ENCODE data around the gene HECW1. TPM values are rescaled to one million over a fixed set of nuclear protein-coding genes. Genes with fewer than 3 reads are reported as not detected.
"Not testable (repeated sequence)": the region's sequence is repeated elsewhere in the genome, so short reads cannot be mapped to it uniquely, and the experiment has no call there.

Gene HECW1
- total RNA-seq, 1 donor from 2014 or later, result 0.11 TPM

DNA sequence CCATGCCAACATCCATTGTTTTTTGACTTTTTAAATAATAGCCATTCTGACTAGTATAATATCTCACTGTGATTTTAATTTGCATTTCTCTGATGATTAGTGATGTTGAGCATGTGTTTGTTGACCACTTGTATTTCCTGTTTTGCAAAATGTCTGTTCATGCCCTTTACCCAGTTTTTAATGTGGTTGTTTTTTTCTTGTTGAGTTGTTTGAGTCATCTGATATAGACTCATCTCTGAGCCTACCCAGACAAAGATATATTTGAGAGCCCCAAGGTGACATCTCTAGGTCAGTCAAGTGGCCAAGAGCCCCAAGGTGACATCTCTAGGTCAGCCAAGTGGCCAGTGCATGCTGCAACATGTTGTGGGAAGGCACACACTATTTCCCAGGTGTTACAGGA is 224.7 kb downstream of the HECW1 start:
- no peak overlapping the region for H3K4me2 ChIP-seq
- H4K20me1 ChIP-seq (ENCODE audit: low read depth), result no peaks in the 10 kb centered on the region
- H3K27me3 ChIP-seq, result no peaks in the 10 kb centered on the region
- H3K9me3 ChIP-seq (ENCODE audit: low read depth), result no peaks in the 10 kb centered on the region
- H3K4me1 ChIP-seq, result peaks cover 19% of the 10 kb centered on the region
- H2AFZ ChIP-seq (replicated peaks), result no peak overlapping the region
- Mint-ChIP-seq H3K4me1 (no peaks in the 10 kb centered on the region), H3K27me3 (ENCODE audit: insufficient read depth, low read depth) (no peaks in the 10 kb centered on the region), H3K27ac (no peak overlapping the region), H3K36me3 (no peaks in the 10 kb centered on the region), H3K4me3 (no peak overlapping the region), H3K9me3 (no peaks in the 10 kb centered on the region)
- TF ChIP-seq EZH2phosphoT487 (IDR thresholded peaks at IDR 0.05) (no peak), EZH2 (IDR thresholded peaks at IDR 0.05) (no peak)
- TF ChIP-seq, protein P1, sequence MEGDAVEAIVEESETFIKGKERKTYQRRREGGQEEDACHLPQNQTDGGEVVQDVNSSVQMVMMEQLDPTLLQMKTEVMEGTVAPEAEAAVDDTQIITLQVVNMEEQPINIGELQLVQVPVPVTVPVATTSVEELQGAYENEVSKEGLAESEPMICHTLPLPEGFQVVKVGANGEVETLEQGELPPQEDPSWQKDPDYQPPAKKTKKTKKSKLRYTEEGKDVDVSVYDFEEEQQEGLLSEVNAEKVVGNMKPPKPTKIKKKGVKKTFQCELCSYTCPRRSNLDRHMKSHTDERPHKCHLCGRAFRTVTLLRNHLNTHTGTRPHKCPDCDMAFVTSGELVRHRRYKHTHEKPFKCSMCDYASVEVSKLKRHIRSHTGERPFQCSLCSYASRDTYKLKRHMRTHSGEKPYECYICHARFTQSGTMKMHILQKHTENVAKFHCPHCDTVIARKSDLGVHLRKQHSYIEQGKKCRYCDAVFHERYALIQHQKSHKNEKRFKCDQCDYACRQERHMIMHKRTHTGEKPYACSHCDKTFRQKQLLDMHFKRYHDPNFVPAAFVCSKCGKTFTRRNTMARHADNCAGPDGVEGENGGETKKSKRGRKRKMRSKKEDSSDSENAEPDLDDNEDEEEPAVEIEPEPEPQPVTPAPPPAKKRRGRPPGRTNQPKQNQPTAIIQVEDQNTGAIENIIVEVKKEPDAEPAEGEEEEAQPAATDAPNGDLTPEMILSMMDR (IDR thresholded peaks at IDR 0.05), result no peak
- no peaks in the 10 kb centered on the region for H3K36me3 ChIP-seq
- no peak for DNase-seq (ENCODE audit: low spot score)
- H3K4me3 ChIP-seq, result no peak overlapping the region
- H3K79me2 ChIP-seq (ENCODE audit: low read depth), result no peaks in the 10 kb centered on the region
- peaks cover 17% of the 10 kb centered on the region for H3F3A ChIP-seq (ENCODE audit: low read depth)
- H3K9ac ChIP-seq, result no peak overlapping the region
- no peak overlapping the region for H3K27ac ChIP-seq

GRCh38 chr7:43337811-43338210 is 225.4 kb downstream of the HECW1 start:
- no peaks in the 10 kb centered on the region for H3K4me1 Mint-ChIP-seq
- no peak for DNase-seq (ENCODE audit: low spot score)

DNA sequence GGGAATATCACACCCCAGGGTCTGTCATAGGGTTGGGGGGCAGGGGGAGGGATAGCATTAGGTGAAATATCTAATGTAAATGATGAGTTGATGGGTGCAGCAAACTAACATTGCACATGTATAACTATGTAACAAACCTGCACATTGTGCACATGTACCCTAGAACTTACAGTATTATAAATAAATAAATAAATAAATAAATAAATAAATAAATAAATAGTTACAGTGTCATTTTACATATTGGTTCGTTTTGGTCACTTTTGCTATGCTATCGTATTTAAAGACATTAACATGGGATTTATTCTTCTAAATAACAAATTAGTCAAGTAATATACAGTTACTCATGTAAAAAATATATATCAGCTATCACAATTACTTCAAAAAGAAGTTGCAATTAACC is 228.7 kb downstream of the HECW1 start:
- H3K9ac ChIP-seq, result no peak overlapping the region
- H3K27ac ChIP-seq, result no peak overlapping the region
- no peaks in the 10 kb centered on the region for H3K9me3 ChIP-seq (ENCODE audit: low read depth)
- H3K4me1 ChIP-seq, result peaks cover 19% of the 10 kb centered on the region
- Mint-ChIP-seq H3K27me3 (ENCODE audit: insufficient read depth, low read depth) (no peaks in the 10 kb centered on the region), H3K9me3 (no peaks in the 10 kb centered on the region), H3K4me3 (no peak overlapping the region), H3K36me3 (no peaks in the 10 kb centered on the region), H3K4me1 (no peaks in the 10 kb centered on the region), H3K27ac (no peak overlapping the region)
- TF ChIP-seq, protein P1 (IDR thresholded peaks at IDR 0.05), result no peak
- TF ChIP-seq EZH2phosphoT487 (IDR thresholded peaks at IDR 0.05), result no peak
- TF ChIP-seq EZH2 (IDR thresholded peaks at IDR 0.05), result no peak
- no peaks in the 10 kb centered on the region for H3K36me3 ChIP-seq
- no peak overlapping the region for H3K4me3 ChIP-seq
- H3F3A ChIP-seq (ENCODE audit: low read depth), result peaks cover 17% of the 10 kb centered on the region
- no peak for DNase-seq (ENCODE audit: low spot score)
- H3K4me2 ChIP-seq, result no peak overlapping the region
- no peaks in the 10 kb centered on the region for H3K27me3 ChIP-seq
- no peak overlapping the region for H2AFZ ChIP-seq (replicated peaks)
- H3K79me2 ChIP-seq (ENCODE audit: low read depth), result no peaks in the 10 kb centered on the region
- H4K20me1 ChIP-seq (ENCODE audit: low read depth), result no peaks in the 10 kb centered on the region

More at GRCh38 chr7:43337811-43338210, 225.4 kb downstream of the HECW1 start:
- Histone ChIP-seq H3K36me3 (no peaks in the 10 kb centered on the region), H3K9ac (no peak overlapping the region), H2AFZ (replicated peaks) (no peak overlapping the region), H3K9me3 (ENCODE audit: low read depth) (no peaks in the 10 kb centered on the region), H3K4me1 (peaks cover 19% of the 10 kb centered on the region), H3K27ac (no peak overlapping the region), H3F3A (ENCODE audit: low read depth) (peaks cover 17% of the 10 kb centered on the region), H3K27me3 (no peaks in the 10 kb centered on the region), H4K20me1 (ENCODE audit: low read depth) (no peaks in the 10 kb centered on the region), H3K4me2 (no peak overlapping the region), H3K4me3 (no peak overlapping the region), H3K79me2 (ENCODE audit: low read depth) (no peaks in the 10 kb centered on the region)
- Mint-ChIP-seq H3K27ac (no peak overlapping the region), H3K4me3 (no peak overlapping the region), H3K27me3 (ENCODE audit: insufficient read depth, low read depth) (no peaks in the 10 kb centered on the region), H3K9me3 (no peaks in the 10 kb centered on the region), H3K36me3 (no peaks in the 10 kb centered on the region)
- TF ChIP-seq, protein P1 (IDR thresholded peaks at IDR 0.05), result no peak
- TF ChIP-seq EZH2 (IDR thresholded peaks at IDR 0.05) (no peak), EZH2phosphoT487 (IDR thresholded peaks at IDR 0.05) (no peak)

GRCh38 chr7:43343417-43343816 is 231.0 kb downstream of the HECW1 start:
- not testable (repeated sequence) for H3K27me3 Mint-ChIP-seq (ENCODE audit: insufficient read depth, low read depth); H3K9me3 ChIP-seq (ENCODE audit: low read depth); H3K27ac ChIP-seq; H3K4me1 Mint-ChIP-seq; H3K9ac ChIP-seq; H3K4me3 Mint-ChIP-seq; H2AFZ ChIP-seq (replicated peaks); H3K4me3 ChIP-seq; H3K27me3 ChIP-seq; H3K79me2 ChIP-seq (ENCODE audit: low read depth); H3K27ac Mint-ChIP-seq; H3K9me3 Mint-ChIP-seq; H3K36me3 ChIP-seq; DNase-seq (ENCODE audit: low spot score); H3K36me3 Mint-ChIP-seq; H4K20me1 ChIP-seq (ENCODE audit: low read depth); H3K4me2 ChIP-seq
- peaks cover 17% of the 10 kb centered on the region for H3F3A ChIP-seq (ENCODE audit: low read depth)
- peaks cover 16% of the 10 kb centered on the region for H3K4me1 ChIP-seq

DNA sequence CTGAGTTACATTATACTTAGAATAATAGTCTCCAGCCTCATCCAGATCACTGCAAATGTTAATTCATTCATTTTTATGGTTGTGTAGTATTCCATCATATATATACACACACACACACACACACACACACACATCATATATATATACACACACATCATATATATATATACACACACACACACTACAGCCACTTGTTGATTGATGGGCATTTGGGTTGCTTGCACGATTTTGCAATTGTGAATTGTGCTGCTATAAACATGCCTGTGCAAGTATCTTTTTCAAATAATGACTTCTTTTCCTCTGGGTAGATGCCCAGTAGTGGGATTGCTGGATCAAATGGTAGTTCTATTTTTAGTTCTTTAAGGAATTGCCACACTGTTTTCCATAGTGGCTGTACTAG is 233.2 kb downstream of the HECW1 start:
- not testable (repeated sequence) for H3K27me3 ChIP-seq; H3K4me2 ChIP-seq; H3K9ac ChIP-seq; H3K4me1 ChIP-seq; H3K27ac ChIP-seq; H3K4me3 ChIP-seq; H3K27ac Mint-ChIP-seq; H4K20me1 ChIP-seq (ENCODE audit: low read depth); H3F3A ChIP-seq (ENCODE audit: low read depth); H3K36me3 ChIP-seq; H3K4me1 Mint-ChIP-seq; H3K9me3 ChIP-seq (ENCODE audit: low read depth); H3K27me3 Mint-ChIP-seq (ENCODE audit: insufficient read depth, low read depth); H3K79me2 ChIP-seq (ENCODE audit: low read depth); DNase-seq (ENCODE audit: low spot score); H2AFZ ChIP-seq (replicated peaks); H3K36me3 Mint-ChIP-seq; H3K4me3 Mint-ChIP-seq
- H3K9me3 Mint-ChIP-seq, result peaks cover 18% of the 10 kb centered on the region

Measured in neural progenitor cell (in vitro differentiated cells).